Measurements from ENCODE around the gene FCRL5.

FCRL5 gene

GRCh38 chr1:157466011-157466410, 86.3 kb downstream of the FCRL5 start:
- H3K14ac ChIP-seq (ENCODE audit: low read length) = no peak overlapping the region
- H3K9ac ChIP-seq (ENCODE audit: low read length) = no peak overlapping the region
- no peak overlapping the region for H3K4me2 ChIP-seq (ENCODE audit: low read length)
- H2AK5ac ChIP-seq (ENCODE audit: low read length) = no peak overlapping the region
- no peak overlapping the region for H4K8ac ChIP-seq (ENCODE audit: low read depth, low read length)
- H4K91ac ChIP-seq (ENCODE audit: low read depth, low read length) = no peak overlapping the region
- no peak overlapping the region for H3K4me3 ChIP-seq (ENCODE audit: low read depth, low read length)
- no CpG with 5 or more reads among the region's 5 CpGs for WGBS (ENCODE audit: extremely low coverage, insufficient coverage, insufficient read length)
- H2AFZ ChIP-seq (ENCODE audit: insufficient read depth, low read length, poor library complexity) = no peak overlapping the region
- H2BK12ac ChIP-seq (ENCODE audit: low read length) = no peak overlapping the region
- H3K18ac ChIP-seq (ENCODE audit: low read length) = no peak overlapping the region
- H3K4me1 ChIP-seq (ENCODE audit: control insufficient read depth in 1 of 2, insufficient read depth in 2 of 2, low read length in 2 of 2) = peaks cover 3 to 4% of the 10 kb centered on the region in 2 experiments
- H3K79me1 ChIP-seq (ENCODE audit: low read length) = no peaks in the 10 kb centered on the region
- H2BK5ac ChIP-seq (ENCODE audit: low read depth, low read length, poor library complexity) = no peak overlapping the region
- no peak overlapping the region for H4K12ac ChIP-seq (ENCODE audit: low read depth, low read length)
- H3K23ac ChIP-seq (ENCODE audit: low read length) = no peak overlapping the region
- H3K4ac ChIP-seq (ENCODE audit: low read depth, low read length) = no peak overlapping the region
- H3K27ac ChIP-seq (ENCODE audit: low read depth, low read length) = no peak overlapping the region
- no peaks in the 10 kb centered on the region for H3K27me3 ChIP-seq (ENCODE audit: insufficient read depth, low read length)
- H3K79me2 ChIP-seq (ENCODE audit: control insufficient read depth, insufficient read depth, low read length, poor library complexity) = no peaks in the 10 kb centered on the region
- DNase-seq = no peak
- H2BK120ac ChIP-seq (ENCODE audit: insufficient read depth, low read length, poor library complexity) = no peak overlapping the region
- no peaks in the 10 kb centered on the region for H3K36me3 ChIP-seq (ENCODE audit: control insufficient read depth in 1 of 2, insufficient read depth in 2 of 2, low read length in 2 of 2)
- H3K9me3 ChIP-seq (ENCODE audit: insufficient read depth, low read depth, low read length) = no peaks in the 10 kb centered on the region
